GM23338 (cell line): ENCODE results near the gene TMEM163.

Source experiments
- CREB1 ChIP-seq: fragments of 250-450 bp; sonication (Bioruptor Pico); IDR thresholded peaks from 2 replicates; pipeline ENCODE4 v1.5.0; 2020; ENCODE audit warnings: low read depth, mild to moderate bottlenecking, moderate library complexity
- CTCF ChIP-seq, 2 experiments: fragments of 200-600 bp in 1 of 2; sonication (generic) in 1 of 2; conservative IDR thresholded peaks; 2 replicates each; pipeline versions ENCODE4 v1.5.1 to v1.6.1; 2016 to 2017; ENCODE audit warnings: antibody characterized with exemption in 2 of 2, low read depth in 2 of 2, mild to moderate bottlenecking in 2 of 2, moderate library complexity in 1 of 2
- EZH2 ChIP-seq: fragments of 200-600 bp; sonication (generic); IDR thresholded peaks from one replicate; pipeline ENCODE4 v1.8.0; 2017; ENCODE audit warnings: antibody characterized with exemption, mild to moderate bottlenecking, low read depth; ENCODE audit not compliant: unreplicated experiment
- EZH2phosphoT487 ChIP-seq: fragments of 200-600 bp; sonication (generic); IDR thresholded peaks from one replicate; pipeline ENCODE4 v1.8.1; 2018; ENCODE audit warnings: antibody characterized with exemption; ENCODE audit not compliant: unreplicated experiment
- POLR2AphosphoS5 ChIP-seq: IDR thresholded peaks from 2 replicates; pipeline ENCODE4 v1.6.1; 2016; ENCODE audit warnings: antibody characterized with exemption, low read depth
- REST ChIP-seq: IDR thresholded peaks from one replicate; pipeline ENCODE4 v1.6.1; 2018; ENCODE audit warnings: antibody characterized with exemption; ENCODE audit not compliant: unreplicated experiment
- ZNF114 ChIP-seq: fragments of 250-450 bp; sonication (Bioruptor Pico); IDR thresholded peaks from 2 replicates; pipeline ENCODE4 v1.5.0; 2020; ENCODE audit warnings: mild to moderate bottlenecking, moderate library complexity

GRCh38 chr2:134727385-134727784, 8.6 kb upstream of the TMEM163 start:
- TF ChIP-seq CTCF (conservative IDR thresholded peaks at IDR 0.05; ENCODE audit: low read depth in 2 of 2) (no peak), EZH2phosphoT487 (no peak), CREB1 (CRISPR knock-in tag) (no peak), POLR2AphosphoS5 (no peak), REST (no peak), EZH2 (no peak), ZNF114 (no peak)
